Breast epithelium (tissue), 4 donors: ENCODE data around the gene ETFBKMT. TPM values are rescaled to one million over a fixed set of nuclear protein-coding genes. Genes with fewer than 3 reads are reported as not detected.

Experiments used
- DNase-seq, 2 donors: peaks; one replicate each; pipeline ENCODE4 v3.0.0-alpha.2; 2019; ENCODE audit warnings: low spot score in 2 of 2
- H3K27ac ChIP-seq, 2 donors: fragments of 200-600 bp; sonication (generic) in 1 of 2; one replicate each; pipeline ENCODE4 v1.5.1; 2016 to 2019; ENCODE audit warnings: mild to moderate bottlenecking in 1 of 2
- H3K27me3 ChIP-seq, 2 donors: fragments of 200-600 bp; sonication (generic) in 1 of 2; one replicate each; pipeline versions ENCODE4 v1.5.1 to v1.6.0; 2017 to 2019; ENCODE audit warnings: control low read depth in 1 of 2, mild to moderate bottlenecking in 1 of 2
- H3K36me3 ChIP-seq: fragments of 200-600 bp; one replicate; pipeline ENCODE4 v1.5.1; 2019
- H3K4me1 ChIP-seq, 2 donors: fragments of 200-600 bp; sonication (generic); one replicate each; pipeline ENCODE4 v1.5.1; 2016 to 2019; ENCODE audit warnings: control low read depth in 1 of 2
- H3K4me3 ChIP-seq, 3 donors: fragments of 200-600 bp; sonication (generic); 1 replicate in 2 of 3; 2 replicates in 1 of 3; pipeline ENCODE4 v1.5.1; 2016 to 2019; ENCODE audit warnings: mild to moderate bottlenecking in 3 of 3, moderate library complexity in 2 of 3
- H3K9me3 ChIP-seq, 2 donors: fragments of 200-600 bp; sonication (generic) in 1 of 2; one replicate each; pipeline ENCODE4 v1.5.1; 2016 to 2019; ENCODE audit warnings: control low read depth in 1 of 2
- POLR2A ChIP-seq: fragments of 450-650 bp; IDR thresholded peaks from one replicate; pipeline ENCODE4 v1.6.1; 2016; ENCODE audit warnings: antibody characterized with exemption, mild to moderate bottlenecking, moderate library complexity
- POLR2AphosphoS5 ChIP-seq, 3 donors: sonication (generic); formaldehyde crosslinking; IDR thresholded peaks; one replicate each; pipeline ENCODE4 v1.6.1; 2017; ENCODE audit warnings: antibody characterized with exemption in 3 of 3
- intact Hi-C: fragments of 100-400 bp; cut with DNase I; formaldehyde crosslinking; loops from one replicate; pipeline ENCODE4 v1.15.1; 2023; ENCODE audit warnings: low total_unique reads
- total RNA-seq, 3 donors: library from RNA; depleted of rRNA; stranded (reverse); fragments of >200 nt; gene quantifications; one replicate each; pipeline ENCODE4 v1.1.0, GENCODE V29; 2016
- TF ChIP-seq, protein P1 (sequence below), 3 donors: fragments of 450-650 bp; IDR thresholded peaks; one replicate each; pipeline ENCODE4 v1.5.1; 2016 to 2017; ENCODE audit warnings: antibody characterized with exemption in 3 of 3, mild to moderate bottlenecking in 3 of 3, moderate library complexity in 3 of 3

The ETFBKMT gene, protein sequence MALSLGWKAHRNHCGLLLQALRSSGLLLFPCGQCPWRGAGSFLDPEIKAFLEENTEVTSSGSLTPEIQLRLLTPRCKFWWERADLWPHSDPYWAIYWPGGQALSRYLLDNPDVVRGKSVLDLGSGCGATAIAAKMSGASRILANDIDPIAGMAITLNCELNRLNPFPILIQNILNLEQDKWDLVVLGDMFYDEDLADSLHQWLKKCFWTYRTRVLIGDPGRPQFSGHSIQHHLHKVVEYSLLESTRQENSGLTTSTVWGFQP
- total RNA-seq = 1 to 10 TPM; 3.0 to 4.9 (median 4.8) TPM

- intact Hi-C loops = loop anchor here (2.0 kb wide), 1 partner anchor 397 kb away; no protein-coding TSS in a partner anchor
- Histone ChIP-seq H3K27ac (peak within 1 kb of the TSS; percentile 97 to 98), H3K27me3 (no peaks in the 10 kb centered on the region), H3K4me3 (peak within 1 kb of the TSS; percentile 54 to 93 (median 80)), H3K4me1 (no peaks in the 10 kb centered on the region), H3K36me3 (no peaks in the 10 kb centered on the region), H3K9me3 (no peaks in the 10 kb centered on the region)
- peak; percentile 85 to 92 for DNase-seq
- TF ChIP-seq, protein P1, sequence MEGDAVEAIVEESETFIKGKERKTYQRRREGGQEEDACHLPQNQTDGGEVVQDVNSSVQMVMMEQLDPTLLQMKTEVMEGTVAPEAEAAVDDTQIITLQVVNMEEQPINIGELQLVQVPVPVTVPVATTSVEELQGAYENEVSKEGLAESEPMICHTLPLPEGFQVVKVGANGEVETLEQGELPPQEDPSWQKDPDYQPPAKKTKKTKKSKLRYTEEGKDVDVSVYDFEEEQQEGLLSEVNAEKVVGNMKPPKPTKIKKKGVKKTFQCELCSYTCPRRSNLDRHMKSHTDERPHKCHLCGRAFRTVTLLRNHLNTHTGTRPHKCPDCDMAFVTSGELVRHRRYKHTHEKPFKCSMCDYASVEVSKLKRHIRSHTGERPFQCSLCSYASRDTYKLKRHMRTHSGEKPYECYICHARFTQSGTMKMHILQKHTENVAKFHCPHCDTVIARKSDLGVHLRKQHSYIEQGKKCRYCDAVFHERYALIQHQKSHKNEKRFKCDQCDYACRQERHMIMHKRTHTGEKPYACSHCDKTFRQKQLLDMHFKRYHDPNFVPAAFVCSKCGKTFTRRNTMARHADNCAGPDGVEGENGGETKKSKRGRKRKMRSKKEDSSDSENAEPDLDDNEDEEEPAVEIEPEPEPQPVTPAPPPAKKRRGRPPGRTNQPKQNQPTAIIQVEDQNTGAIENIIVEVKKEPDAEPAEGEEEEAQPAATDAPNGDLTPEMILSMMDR (IDR thresholded peaks at IDR 0.05) = peak; percentile 23 to 60 (median 50)
- TF ChIP-seq POLR2A = no peak
- peak in 2 of 3 donors; percentile 74 to 76 for TF ChIP-seq POLR2AphosphoS5 (IDR thresholded peaks at IDR 0.05)
These were observed at the start of gene ETFBKMT for GRCh38 chr12:31659087-31659942. Gene ETFBKMT, plus strand, starts transcription at chr12:31659688. Its CDS starts 2,266 bp downstream, at chr12:31661954.

DNA sequence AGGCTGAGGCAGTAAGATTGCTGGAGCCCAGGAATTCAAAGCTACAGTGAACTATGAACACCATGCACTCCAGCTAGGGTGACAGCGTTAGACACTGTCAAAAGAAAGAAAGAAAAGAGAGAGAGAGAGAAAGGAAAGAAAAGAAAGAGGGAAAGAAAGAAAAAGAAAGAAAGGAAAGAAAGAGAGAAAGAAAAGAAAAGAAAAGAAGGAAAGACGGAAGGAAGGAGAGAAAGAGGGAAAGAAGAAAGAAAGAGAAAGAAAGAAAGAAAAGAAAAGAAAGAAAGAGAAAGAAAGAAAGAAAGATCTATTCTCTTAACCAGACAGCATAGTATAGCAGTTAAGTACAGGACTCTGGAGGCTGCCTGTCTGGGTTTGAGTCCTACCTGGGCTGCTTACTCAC lies 46.7 kb upstream of the ETFBKMT start:
- no peak overlapping the region for H3K4me3 ChIP-seq
- intact Hi-C loops = no loop called here
- TF ChIP-seq, protein P1 (IDR thresholded peaks at IDR 0.05) = no peak
- no peak for TF ChIP-seq POLR2A
- no peak for TF ChIP-seq POLR2AphosphoS5 (IDR thresholded peaks at IDR 0.05)

DNA sequence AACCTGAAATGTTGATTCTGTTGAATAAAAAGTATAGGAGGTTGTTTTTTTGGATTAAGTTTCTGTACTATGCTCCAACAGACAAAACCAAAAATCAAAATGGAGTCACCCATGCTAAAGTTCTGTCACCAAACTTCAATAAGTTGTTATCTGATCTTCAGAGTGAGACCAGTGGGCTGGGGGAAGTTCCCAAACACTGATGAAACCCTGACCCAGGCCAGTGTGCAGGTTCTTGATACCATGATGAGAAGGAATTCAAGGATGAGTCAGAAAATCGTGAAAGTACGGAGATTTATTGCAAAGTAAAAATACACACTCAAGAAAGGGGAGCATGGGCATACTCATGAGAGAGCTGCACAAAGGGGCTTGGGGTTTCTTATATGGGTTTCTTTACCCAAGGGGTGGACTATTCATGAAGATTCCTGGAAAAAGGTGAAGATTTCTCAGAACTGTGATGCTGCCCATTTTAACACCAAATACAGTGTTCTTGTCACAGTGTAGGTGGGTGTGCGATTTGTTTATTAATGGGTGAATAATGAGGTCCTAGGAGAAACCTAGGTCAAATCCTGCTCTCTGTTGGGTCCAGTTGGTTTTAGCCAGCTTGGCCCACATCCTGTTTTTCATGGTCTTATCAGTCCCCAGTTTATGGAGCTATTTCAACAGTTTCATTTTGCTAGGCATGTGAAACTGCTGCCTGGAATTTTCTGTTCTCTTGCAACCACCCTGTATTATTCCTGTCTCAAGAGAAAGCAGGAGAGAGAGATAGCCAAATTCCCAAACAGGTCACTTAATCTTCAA lies 41.1 kb upstream of the ETFBKMT start:
- DNase-seq = no peak
- TF ChIP-seq, protein P1 (IDR thresholded peaks at IDR 0.05) = no peak
- TF ChIP-seq POLR2A (no peak), POLR2AphosphoS5 (IDR thresholded peaks at IDR 0.05) (no peak)
- Histone ChIP-seq H3K4me1 (no peaks in the 10 kb centered on the region), H3K9me3 (no peaks in the 10 kb centered on the region), H3K36me3 (no peaks in the 10 kb centered on the region), H3K4me3 (no peak overlapping the region), H3K27me3 (no peaks in the 10 kb centered on the region), H3K27ac (no peak overlapping the region)
- intact Hi-C loops = no loop called here

More for the DNA sequence above, 46.7 kb upstream of the ETFBKMT start:
- Histone ChIP-seq H3K36me3 (no peaks in the 10 kb centered on the region), H3K27ac (no peak overlapping the region), H3K4me1 (no peaks in the 10 kb centered on the region), H3K27me3 (no peaks in the 10 kb centered on the region), H3K9me3 (peaks cover 6% of the 10 kb centered on the region in 2 donors)
- no peak for DNase-seq

- H3K27me3 ChIP-seq = no peaks in the 10 kb centered on the region
- no peak for DNase-seq
- intact Hi-C loops = no loop called here
- H3K4me3 ChIP-seq = no peak overlapping the region
- H3K9me3 ChIP-seq = no peaks in the 10 kb centered on the region
- no peak for TF ChIP-seq POLR2A
- TF ChIP-seq POLR2AphosphoS5 (IDR thresholded peaks at IDR 0.05) = no peak
- TF ChIP-seq, protein P1 (IDR thresholded peaks at IDR 0.05) = no peak
- no peaks in the 10 kb centered on the region for H3K36me3 ChIP-seq
- no peaks in the 10 kb centered on the region for H3K4me1 ChIP-seq
- H3K27ac ChIP-seq = no peak overlapping the region
These were observed 39.2 kb upstream of the ETFBKMT start for GRCh38 chr12:31620311-31620710.
